Endothelial cell of umbilical vein (primary cell): ENCODE data around the gene PDCD1. TPM values are rescaled to one million over a fixed set of nuclear protein-coding genes. Genes with fewer than 3 reads are reported as not detected.

ENCODE experiments used
- BruUV-seq: library from RNA; stranded (reverse); fragments of 400-500 nt; replicated peaks from 2 replicates; lab custom pipeline; 2021; lab: Mats Ljungman, UMichigan
- CTCF ChIA-PET: fragments of 300-600, 350-600 bp; sonication (Branson Sonifier 250); formaldehyde crosslinking; loops from one replicate; lab custom pipeline; 2021; ENCODE audit warnings: antibody characterized with exemption, inconsistent platforms; lab: Charles Lee
- POLR2A ChIA-PET: fragments of 300-600, 350-600 bp; sonication (Branson Sonifier 250); formaldehyde crosslinking; loops from one replicate; lab custom pipeline; 2021; ENCODE audit warnings: antibody characterized with exemption, inconsistent platforms; lab: Charles Lee
- DNase-seq: peaks from one replicate; pipeline ENCODE4 v3.0.0-alpha.2; 2011; ENCODE audit warnings: low read depth, low spot score
- FAIRE-seq: peaks from 2 replicates; lab custom pipeline; 2011; peaks lifted over from hg19 to GRCh38; lab: Jason Lieb, UNC
- H2AFZ ChIP-seq: 2 replicates; pipeline ENCODE4 v1.6.0; 2012; ENCODE audit warnings: low read depth, low read length, control low read depth, inconsistent platforms
- H3K27ac ChIP-seq: 2 replicates; pipeline ENCODE4 v1.5.1; 2011; ENCODE audit warnings: low read depth, mild to moderate bottlenecking, control low read depth, low read length, moderate library complexity; ENCODE audit not compliant: insufficient read depth
- H3K27me3 ChIP-seq, 2 experiments: 2 replicates each; pipeline versions ENCODE4 v1.6.0 to v1.6.1; 2011; ENCODE audit warnings: low read length in 2 of 2, mixed read lengths in 1 of 2; ENCODE audit not compliant: control insufficient read depth in 2 of 2, insufficient read depth in 2 of 2
- H3K36me3 ChIP-seq, 2 experiments: 2 replicates in 1 of 2; 3 replicates in 1 of 2; pipeline ENCODE4 v1.5.1; 2011; ENCODE audit warnings: low read length in 2 of 2, mild to moderate bottlenecking in 1 of 2, moderate library complexity in 1 of 2; ENCODE audit not compliant: control insufficient read depth in 2 of 2, insufficient read depth in 2 of 2; ENCODE audit errors: extremely low read depth in 1 of 2
- H3K4me1 ChIP-seq: 3 replicates; pipeline ENCODE4 v1.5.1; 2011; ENCODE audit warnings: mild to moderate bottlenecking, low read length; ENCODE audit not compliant: control insufficient read depth, insufficient read depth; ENCODE audit errors: extremely low read depth
- H3K4me2 ChIP-seq: 2 replicates; pipeline ENCODE4 v1.6.1; 2011; ENCODE audit warnings: low read length, control low read depth, mixed read lengths; ENCODE audit not compliant: insufficient read depth
- H3K4me3 ChIP-seq, 3 experiments: fragments of 200-600 bp in 1 of 3; sonication (generic), shearing (Covaris generic) in 1 of 3; replicated peaks in 1 of 3; 2 replicates each; pipeline ENCODE4 v1.5.1; 2011 to 2016; ENCODE audit warnings: control low read depth in 3 of 3, low read length in 3 of 3, mild to moderate bottlenecking in 2 of 3, inconsistent platforms in 1 of 3, low read depth in 1 of 3, moderate library complexity in 1 of 3; ENCODE audit not compliant: insufficient read depth in 1 of 3
- H3K79me2 ChIP-seq: 2 replicates; pipeline ENCODE4 v1.6.0; 2012; ENCODE audit warnings: low read length, inconsistent platforms; ENCODE audit not compliant: control insufficient read depth, insufficient read depth
- H3K9ac ChIP-seq: replicated peaks from 2 replicates; pipeline ENCODE3; 2011; ENCODE audit warnings: low read length, control low read depth; ENCODE audit not compliant: insufficient read depth; ENCODE audit errors: extremely low read depth
- H3K9me1 ChIP-seq: replicated peaks from 3 replicates; pipeline ENCODE4 v1.6.0; 2011; ENCODE audit warnings: mild to moderate bottlenecking, low read length; ENCODE audit not compliant: control insufficient read depth, insufficient read depth; ENCODE audit errors: extremely low read depth
- H3K9me3 ChIP-seq: replicated peaks from 2 replicates; pipeline ENCODE4 v1.5.1; 2012; ENCODE audit warnings: low read length, inconsistent platforms; ENCODE audit not compliant: control insufficient read depth, insufficient read depth
- H4K20me1 ChIP-seq: replicated peaks from 2 replicates; pipeline ENCODE3; 2011; ENCODE audit warnings: mild to moderate bottlenecking, low read length; ENCODE audit not compliant: control insufficient read depth, insufficient read depth; ENCODE audit errors: extremely low read depth
- EZH2 ChIP-seq: IDR thresholded peaks from 2 replicates; pipeline ENCODE4 v1.6.1; 2012; ENCODE audit warnings: borderline replicate concordance, low read depth, mild to moderate bottlenecking, moderate library complexity, low read length, inconsistent platforms; ENCODE audit not compliant: severe bottlenecking
- FOS ChIP-seq: IDR thresholded peaks from 2 replicates; pipeline ENCODE4 v1.6.1; 2011; ENCODE audit warnings: mild to moderate bottlenecking, low read length, moderate library complexity, borderline replicate concordance; ENCODE audit not compliant: insufficient read depth
- GATA2 ChIP-seq: IDR thresholded peaks from 2 replicates; pipeline ENCODE4 v1.7.0; 2011; ENCODE audit warnings: low read depth, mild to moderate bottlenecking, moderate library complexity, mixed read lengths, low read length; ENCODE audit not compliant: insufficient read length, insufficient read depth
- JUN ChIP-seq: IDR thresholded peaks from 2 replicates; pipeline ENCODE4 v1.6.1; 2011; ENCODE audit warnings: borderline replicate concordance, low read depth; ENCODE audit not compliant: insufficient read length, insufficient read depth
- MYC ChIP-seq: IDR thresholded peaks from one replicate; pipeline ENCODE4 v1.6.1; 2011; ENCODE audit warnings: mild to moderate bottlenecking, low read depth, low read length
- POLR2A ChIP-seq: IDR thresholded peaks from 2 replicates; pipeline ENCODE4 v1.6.1; 2012; ENCODE audit warnings: low read depth, mild to moderate bottlenecking, control low read depth, low read length
- POLR2AphosphoS5 ChIP-seq: IDR thresholded peaks from 2 replicates; pipeline ENCODE4 v1.6.1; 2012; ENCODE audit warnings: low read depth, mild to moderate bottlenecking, control low read depth, low read length, moderate library complexity; ENCODE audit not compliant: insufficient read depth
- dilution Hi-C: fragments of 300-500 bp; cut with MboI; formaldehyde crosslinking; loops from one replicate; pipeline ENCODE4 v1.15.0; 2019; ENCODE audit warnings: low sequenced_read_pairs; ENCODE audit not compliant: extremely low pct_ligation_motif_present
- intact Hi-C: fragments of 100-400 bp; cut with micrococcal nuclease; formaldehyde crosslinking; loops from one replicate; pipeline ENCODE4 v1.10.0; 2022
- polyA plus RNA-seq, 4 experiments: library from polyadenylated mRNA; depleted of rRNA in 3 of 4; stranded (reverse) in 3 of 4; unstranded in 1 of 4; fragments of >200 nt; gene quantifications; 2 replicates each; pipeline versions ENCODE4 v1.2.1 to v1.2.3, GENCODE V29; 2011 to 2012; ENCODE audit warnings: missing spikeins in 1 of 4
- total RNA-seq: library from RNA; stranded (reverse); gene quantifications from 2 replicates; pipeline ENCODE4 v1.2.3, GENCODE V29; 2021
- TF ChIP-seq, protein P1 (sequence below): IDR thresholded peaks from 2 replicates; pipeline ENCODE4 v1.6.1; 2011; ENCODE audit not compliant: insufficient read depth, insufficient read length
- TF ChIP-seq, protein P2 (sequence below), 2 donors: IDR thresholded peaks; 1 replicate in 1 of 2; 2 replicates in 1 of 2; pipeline ENCODE4 v1.5.1; 2011; ENCODE audit warnings: low read length in 2 of 2, mild to moderate bottlenecking in 2 of 2, moderate library complexity in 2 of 2, control low read depth in 1 of 2, inconsistent platforms in 1 of 2, low read depth in 1 of 2; ENCODE audit not compliant: insufficient read depth in 1 of 2; ENCODE audit errors: extremely low read depth in 1 of 2

PDCD1 gene
- total and polyA plus RNA-seq, 2 donors (not counting 3 experiments of a cell fraction or from before 2014, with no cell fraction given) = not detected

DNA sequence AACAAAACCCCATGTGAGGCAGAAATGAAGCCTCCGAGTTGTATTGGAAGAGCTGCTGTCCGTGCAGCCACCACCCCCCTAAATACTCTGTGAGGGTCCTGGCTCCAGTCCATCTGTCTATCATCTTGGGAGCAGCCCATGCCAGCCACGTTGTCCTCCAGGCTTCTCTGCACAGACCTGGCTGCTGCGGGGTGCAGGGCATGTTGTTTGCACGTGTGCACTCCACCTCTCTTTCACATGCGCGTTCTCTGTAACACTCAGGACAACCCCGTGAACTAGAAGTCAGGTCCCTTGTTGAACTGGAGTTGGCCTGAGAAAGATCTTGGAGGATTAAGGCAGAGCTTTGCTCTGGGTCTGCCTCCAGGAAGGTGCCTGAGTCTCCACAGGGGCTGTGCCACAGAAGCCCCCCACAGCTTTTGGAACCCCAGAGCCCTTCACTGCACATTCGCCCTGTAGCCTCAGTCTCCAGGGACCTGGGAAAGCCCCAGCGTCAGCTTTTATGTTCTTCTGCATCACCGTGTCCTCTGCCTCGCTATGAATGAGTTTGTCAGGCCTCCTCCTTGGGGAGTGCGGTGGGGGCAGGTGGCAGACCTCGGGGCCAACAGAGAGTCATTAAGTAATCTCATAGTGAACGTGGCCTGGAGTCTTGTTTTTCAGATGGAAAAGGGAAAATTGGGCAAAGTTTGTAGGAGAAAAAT is 27.4 kb upstream of the PDCD1 start:
- POLR2A ChIA-PET = no interaction called here
- Histone ChIP-seq H4K20me1 (no peaks in the 10 kb centered on the region), H3K79me2 (no peaks in the 10 kb centered on the region), H2AFZ (no peak overlapping the region), H3K4me2 (no peak overlapping the region), H3K27ac (no peak overlapping the region), H3K36me3 (no peaks in the 10 kb centered on the region), H3K4me3 (no peak overlapping the region), H3K9me1 (no peaks in the 10 kb centered on the region), H3K9me3 (no peaks in the 10 kb centered on the region), H3K4me1 (no peaks in the 10 kb centered on the region), H3K27me3 (no peaks in the 10 kb centered on the region), H3K9ac (no peak overlapping the region)
- DNase-seq (no peak), FAIRE-seq (no peak)
- no peak for TF ChIP-seq GATA2
- CTCF ChIA-PET = no interaction called here
- dilution Hi-C loops (no loop called here), intact Hi-C loops (no loop called here)
- no TSS peak for BruUV-seq

DNA sequence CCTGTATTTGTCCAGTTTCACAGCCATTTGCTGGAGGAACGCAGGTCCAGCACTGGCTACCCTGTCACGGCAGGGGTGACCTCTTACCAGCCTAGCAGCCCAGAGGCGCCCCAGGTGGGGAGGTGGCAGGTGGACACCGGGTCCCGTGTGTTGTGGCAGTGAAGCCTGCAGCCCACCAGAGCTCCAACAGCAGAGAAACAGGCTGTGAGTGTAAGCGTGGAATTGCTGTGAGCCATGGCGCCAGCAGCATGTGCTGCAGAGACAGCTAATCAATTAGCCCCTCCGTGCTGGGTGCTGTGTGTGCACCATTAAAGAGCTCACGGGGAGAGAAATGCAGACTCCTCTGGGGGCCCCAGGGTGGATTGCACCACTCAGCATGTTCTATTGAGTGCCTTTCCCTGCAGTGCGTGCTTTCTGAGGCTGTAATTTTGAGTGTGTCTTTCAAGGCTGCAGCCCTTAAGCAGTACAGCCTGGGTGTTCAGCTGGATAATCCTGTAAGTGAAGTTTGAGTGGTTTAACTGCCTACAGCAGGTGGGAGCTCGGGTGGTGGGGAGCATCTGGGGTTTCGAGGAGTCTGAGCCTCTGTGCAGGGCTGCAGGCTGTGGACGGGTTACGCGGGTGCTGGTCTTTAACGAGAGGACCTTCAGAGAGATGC is 26.7 kb upstream of the PDCD1 start:
- FAIRE-seq (no peak), DNase-seq (no peak)
- Histone ChIP-seq H3K9me1 (no peaks in the 10 kb centered on the region), H2AFZ (no peak overlapping the region), H3K9me3 (no peaks in the 10 kb centered on the region), H4K20me1 (no peaks in the 10 kb centered on the region), H3K27ac (no peak overlapping the region), H3K79me2 (no peaks in the 10 kb centered on the region), H3K9ac (no peak overlapping the region), H3K4me2 (no peak overlapping the region), H3K27me3 (no peaks in the 10 kb centered on the region), H3K4me1 (peaks cover 3% of the 10 kb centered on the region), H3K36me3 (no peaks in the 10 kb centered on the region), H3K4me3 (no peak overlapping the region)
- no TSS peak for BruUV-seq
- CTCF ChIA-PET = no interaction called here
- TF ChIP-seq JUN = no peak
- TF ChIP-seq POLR2AphosphoS5 = no peak
- TF ChIP-seq MYC = no peak
- TF ChIP-seq GATA2 = no peak
- TF ChIP-seq POLR2A = no peak
- TF ChIP-seq EZH2 = no peak
- no peak for TF ChIP-seq FOS
- TF ChIP-seq, protein P1, sequence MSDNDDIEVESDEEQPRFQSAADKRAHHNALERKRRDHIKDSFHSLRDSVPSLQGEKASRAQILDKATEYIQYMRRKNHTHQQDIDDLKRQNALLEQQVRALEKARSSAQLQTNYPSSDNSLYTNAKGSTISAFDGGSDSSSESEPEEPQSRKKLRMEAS = no peak
- TF ChIP-seq, protein P2, sequence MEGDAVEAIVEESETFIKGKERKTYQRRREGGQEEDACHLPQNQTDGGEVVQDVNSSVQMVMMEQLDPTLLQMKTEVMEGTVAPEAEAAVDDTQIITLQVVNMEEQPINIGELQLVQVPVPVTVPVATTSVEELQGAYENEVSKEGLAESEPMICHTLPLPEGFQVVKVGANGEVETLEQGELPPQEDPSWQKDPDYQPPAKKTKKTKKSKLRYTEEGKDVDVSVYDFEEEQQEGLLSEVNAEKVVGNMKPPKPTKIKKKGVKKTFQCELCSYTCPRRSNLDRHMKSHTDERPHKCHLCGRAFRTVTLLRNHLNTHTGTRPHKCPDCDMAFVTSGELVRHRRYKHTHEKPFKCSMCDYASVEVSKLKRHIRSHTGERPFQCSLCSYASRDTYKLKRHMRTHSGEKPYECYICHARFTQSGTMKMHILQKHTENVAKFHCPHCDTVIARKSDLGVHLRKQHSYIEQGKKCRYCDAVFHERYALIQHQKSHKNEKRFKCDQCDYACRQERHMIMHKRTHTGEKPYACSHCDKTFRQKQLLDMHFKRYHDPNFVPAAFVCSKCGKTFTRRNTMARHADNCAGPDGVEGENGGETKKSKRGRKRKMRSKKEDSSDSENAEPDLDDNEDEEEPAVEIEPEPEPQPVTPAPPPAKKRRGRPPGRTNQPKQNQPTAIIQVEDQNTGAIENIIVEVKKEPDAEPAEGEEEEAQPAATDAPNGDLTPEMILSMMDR (IDR thresholded peaks at IDR 0.05; ENCODE audit: extremely low read depth in 1 of 2, insufficient read depth in 1 of 2, low read depth in 1 of 2, low read length in 2 of 2) = no peak
- intact Hi-C loops (no loop called here), dilution Hi-C loops (no loop called here)
- POLR2A ChIA-PET = no interaction called here
